ENCODE data around the gene ZNF213. TPM values are rescaled to one million over a fixed set of nuclear protein-coding genes. Genes with fewer than 3 reads are reported as not detected.

The ZNF213 gene
- total RNA-seq, 1 experiment from 2014 or later, result 20.7 TPM

- Mint-ChIP-seq H3K9me3 (ENCODE audit: unreplicated experiment) (no peaks in the 10 kb centered on the region), H3K27me3 (ENCODE audit: insufficient read depth, unreplicated experiment) (no peaks in the 10 kb centered on the region), H3K4me3 (ENCODE audit: unreplicated experiment) (peak overlapping the region; percentile 78), H3K27ac (ENCODE audit: low read depth, unreplicated experiment) (peak overlapping the region; percentile 50), H3K4me1 (ENCODE audit: insufficient read depth, unreplicated experiment) (peaks cover 5% of the 10 kb centered on the region), H3K36me3 (ENCODE audit: insufficient read depth, unreplicated experiment) (peaks cover 9% of the 10 kb centered on the region)
- peak; percentile 72 for DNase-seq (ENCODE audit: unreplicated experiment)
- ChIA-PET CTCF (interaction anchor here (0.6 to 1.2 kb wide), 6 partner anchors 10 to 268 kb away, joined by 3 to 4 read pairs (median 3); no protein-coding TSS in a partner anchor), POLR2A (interaction anchor here (0.7 to 1.7 kb wide), 10 partner anchors 11 to 212 kb away, joined by 3 to 11 read pairs (median 4); partner anchors contain the start of genes ZNF174, ZNF200, ZNF263 and ZSCAN32)
- intact Hi-C loops (cut with micrococcal nuclease), result loop anchor here (2.0 kb wide), 2 partner anchors 30 to 76 kb away; no protein-coding TSS in a partner anchor
- BruUV-seq (replicated peaks), result no TSS peak
- no peak for TF ChIP-seq CTCF (IDR thresholded peaks at IDR 0.05; ENCODE audit: unreplicated experiment)
These were observed 54.3 kb downstream of the ZNF213 start for GRCh38 chr16:3188925-3189825.

- Mint-ChIP-seq H3K36me3 (ENCODE audit: insufficient read depth, unreplicated experiment) (peaks cover 7% of the 10 kb centered on the region), H3K9me3 (ENCODE audit: unreplicated experiment) (no peaks in the 10 kb centered on the region), H3K4me1 (ENCODE audit: insufficient read depth, unreplicated experiment) (peaks cover 5% of the 10 kb centered on the region), H3K27me3 (ENCODE audit: insufficient read depth, unreplicated experiment) (no peaks in the 10 kb centered on the region), H3K27ac (ENCODE audit: low read depth, unreplicated experiment) (no peak overlapping the region), H3K4me3 (ENCODE audit: unreplicated experiment) (peak overlapping the region; percentile 78)
- DNase-seq (ENCODE audit: unreplicated experiment), result no peak
- POLR2A ChIA-PET, result interaction anchor here (1.0 to 1.7 kb wide), 8 partner anchors 10 to 78 kb away, joined by 3 to 11 read pairs (median 4); partner anchors contain the start of gene ZNF200
- CTCF ChIA-PET, result interaction anchor here (0.6 to 1.2 kb wide), 4 partner anchors 9 to 267 kb away, joined by 3 to 4 read pairs (median 3); no protein-coding TSS in a partner anchor
- no TSS peak for BruUV-seq (replicated peaks)
- intact Hi-C loops (cut with micrococcal nuclease), result loop anchor here (2.0 kb wide), 2 partner anchors 31 to 75 kb away; no protein-coding TSS in a partner anchor
- no peak for TF ChIP-seq CTCF (IDR thresholded peaks at IDR 0.05; ENCODE audit: unreplicated experiment)
These were observed 55.0 kb downstream of the ZNF213 start for GRCh38 chr16:3189869-3190268.

- no peak overlapping the region for H3K27ac Mint-ChIP-seq (ENCODE audit: low read depth, unreplicated experiment)
- CTCF ChIA-PET, result no interaction called here
- no TSS peak for BruUV-seq (replicated peaks)
- H3K27me3 Mint-ChIP-seq (ENCODE audit: insufficient read depth, unreplicated experiment), result no peaks in the 10 kb centered on the region
- no peak for TF ChIP-seq CTCF (IDR thresholded peaks at IDR 0.05; ENCODE audit: unreplicated experiment)
- peaks cover 7% of the 10 kb centered on the region for H3K36me3 Mint-ChIP-seq (ENCODE audit: insufficient read depth, unreplicated experiment)
- H3K4me1 Mint-ChIP-seq (ENCODE audit: insufficient read depth, unreplicated experiment), result peaks cover 5% of the 10 kb centered on the region
- POLR2A ChIA-PET, result interaction anchor here (0.7 kb wide), 1 partner anchor 93 kb away, joined by 3 read pairs; the partner anchor contains the start of gene ZNF263
- H3K9me3 Mint-ChIP-seq (ENCODE audit: unreplicated experiment), result no peaks in the 10 kb centered on the region
- no peak overlapping the region for H3K4me3 Mint-ChIP-seq (ENCODE audit: unreplicated experiment)
- intact Hi-C loops (cut with micrococcal nuclease), result no loop called here
- DNase-seq (ENCODE audit: unreplicated experiment), result no peak
These were observed 56.1 kb downstream of the ZNF213 start for GRCh38 chr16:3190949-3191353.

Other genes with a start within 250 kb of the ZNF213 start
- 76.3 and 86.2 TPM in 2 replicates for gene FLYWCH1, start 223.1 kb upstream of the ZNF213 start, total RNA-seq (2022)
- 0.42 TPM in 1 of 2 replicates, not detected in the other for gene KREMEN2, start 170.8 kb upstream of the ZNF213 start, total RNA-seq (2022)
- gene PAQR4, start 165.7 kb upstream of the ZNF213 start, total RNA-seq (2022), result 4.8 and 7.9 TPM in 2 replicates
- 16.9 and 34.7 TPM in 2 replicates for gene PKMYT1, start 154.6 kb upstream of the ZNF213 start, total RNA-seq (2022)
- 0.39 and 0.44 TPM in 2 replicates for gene CLDN9, start 122.1 kb upstream of the ZNF213 start, total RNA-seq (2022)
- not detected in 2 replicates for gene CLDN6, start 116.8 kb upstream of the ZNF213 start, total RNA-seq (2022)
- 436 and 641 TPM in 2 replicates for gene TNFRSF12A, start 114.7 kb upstream of the ZNF213 start, total RNA-seq (2022)
- 13.6 and 20.4 TPM in 2 replicates for gene HCFC1R1, start 111.1 kb upstream of the ZNF213 start, total RNA-seq (2022)
- gene THOC6, start 111.0 kb upstream of the ZNF213 start, total RNA-seq (2022), result 36.8 and 53.1 TPM in 2 replicates
- gene BICDL2, start 98.1 kb upstream of the ZNF213 start, total RNA-seq (2022), result 0.23 and 0.39 TPM in 2 replicates
- 0.26 and 0.64 TPM in 2 replicates for gene MMP25, start 88.5 kb upstream of the ZNF213 start, total RNA-seq (2022)
- gene IL32, start 69.4 kb upstream of the ZNF213 start, total RNA-seq (2022), result 24.0 and 29.8 TPM in 2 replicates
- gene ZSCAN10, start 35.7 kb upstream of the ZNF213 start, total RNA-seq (2022), result 0.49 and 1.4 TPM in 2 replicates
- gene ZNF205, start 22.4 kb upstream of the ZNF213 start, total RNA-seq (2022), result 11.8 and 12.1 TPM in 2 replicates
- gene OR1F1, start 53.2 kb downstream of the ZNF213 start, total RNA-seq (2022), result not detected in 2 replicates
- 6.6 and 8.8 TPM in 2 replicates for gene ZNF200, start 100.1 kb downstream of the ZNF213 start, total RNA-seq (2022)
- gene MEFV, start 121.6 kb downstream of the ZNF213 start, total RNA-seq (2022), result 0.49 and 0.72 TPM in 2 replicates
- gene ZNF263, start 148.5 kb downstream of the ZNF213 start, total RNA-seq (2022), result 28.3 and 30.9 TPM in 2 replicates
- gene TIGD7, start 170.4 kb downstream of the ZNF213 start, total RNA-seq (2022), result 3.4 and 5.5 TPM in 2 replicates
- 24.3 and 28.2 TPM in 2 replicates for gene ZNF75A, start 170.5 kb downstream of the ZNF213 start, total RNA-seq (2022)
- gene OR2C1, start 220.9 kb downstream of the ZNF213 start, total RNA-seq (2022), result not detected in 2 replicates